GM12878 (cell line): Measurements from ENCODE around the gene CTSF. TPM values are rescaled to one million over a fixed set of nuclear protein-coding genes. Genes with fewer than 3 reads are reported as not detected.

Experiments used
- ATAC-seq: fragments of 200-7000 bp; cut with Tn5 transposase; 3 replicates; pipeline ENCODE4 v1.9.1; 2020; ENCODE audit warnings: mild to moderate bottlenecking, moderate library complexity
- BruUV-seq: library from RNA; stranded (reverse); fragments of 400-500 nt; replicated peaks from 2 replicates; lab custom pipeline; 2021; lab: Mats Ljungman, UMichigan
- CTCF ChIA-PET: fragments of 300-600 bp; sonication (Branson Sonifier 250); formaldehyde crosslinking; extraction: SDS; loops from one replicate; lab custom pipeline; 2021; ENCODE audit warnings: inconsistent platforms; lab: Yijun Ruan, JAX
- POLR2A ChIA-PET: fragments of 350-600 bp; formaldehyde crosslinking; extraction: SDS; loops from one replicate; lab custom pipeline; 2021; ENCODE audit warnings: inconsistent platforms; lab: Charles Lee
- RAD21 ChIA-PET: fragments of 300-600 bp; sonication (Branson Sonifier 250); formaldehyde crosslinking; loops from one replicate; lab custom pipeline; 2023; ENCODE audit warnings: antibody characterized with exemption; ENCODE audit not compliant: unreplicated experiment; lab: Charles Lee
- SMC1A ChIA-PET: fragments of 300-600 bp; sonication (Branson Sonifier 250); formaldehyde crosslinking; loops from one replicate; lab custom pipeline; 2023; ENCODE audit not compliant: unreplicated experiment, uncharacterized antibody; lab: Charles Lee
- DNase-seq: peaks from one replicate; pipeline ENCODE4 v3.0.0-alpha.2; 2011; ENCODE audit warnings: low read depth, low spot score
- FAIRE-seq: peaks from 3 replicates; lab custom pipeline; 2011; peaks lifted over from hg19 to GRCh38; lab: Jason Lieb, UNC
- H2AFZ ChIP-seq: 2 replicates; pipeline ENCODE4 v1.6.0; 2011; ENCODE audit warnings: low read depth, low read length, control low read depth; ENCODE audit not compliant: control insufficient read depth
- H3K27ac ChIP-seq: 2 replicates; pipeline ENCODE4 v1.5.1; 2011; ENCODE audit warnings: control low read depth; ENCODE audit not compliant: control insufficient read depth, insufficient read depth
- H3K27me3 ChIP-seq, 2 experiments: replicated peaks in 1 of 2; 2 replicates each; pipeline versions ENCODE4 v1.6.0 to v1.6.1; 2011; ENCODE audit warnings: low read length in 1 of 2; ENCODE audit not compliant: control insufficient read depth in 2 of 2, insufficient read depth in 2 of 2
- H3K36me3 ChIP-seq, 2 experiments: 2 replicates each; pipeline ENCODE4 v1.5.1; 2011; ENCODE audit warnings: low read length in 1 of 2; ENCODE audit not compliant: control insufficient read depth in 2 of 2, insufficient read depth in 2 of 2
- H3K4me1 ChIP-seq: 2 replicates; pipeline ENCODE4 v1.6.1; 2011; ENCODE audit warnings: mild to moderate bottlenecking, low read length, moderate library complexity, mixed read lengths; ENCODE audit not compliant: control insufficient read depth, insufficient read depth
- H3K4me2 ChIP-seq: 2 replicates; pipeline ENCODE4 v1.6.0; 2011; ENCODE audit warnings: control low read depth; ENCODE audit not compliant: control insufficient read depth, insufficient read depth
- H3K4me3 ChIP-seq: fragments of 200-600 bp; sonication (generic); 2 replicates; pipeline ENCODE4 v1.5.1; 2016
- H3K79me2 ChIP-seq: 2 replicates; pipeline ENCODE4 v1.6.0; 2011; ENCODE audit warnings: low read length; ENCODE audit not compliant: control insufficient read depth, insufficient read depth
- H3K9ac ChIP-seq: 2 replicates; pipeline ENCODE4 v1.8.0; 2011; ENCODE audit warnings: low read length, control low read depth, mixed read lengths; ENCODE audit not compliant: control insufficient read depth, insufficient read depth
- H3K9me3 ChIP-seq: replicated peaks from 3 replicates; pipeline ENCODE4 v1.5.1; 2011; ENCODE audit warnings: mild to moderate bottlenecking, low read length; ENCODE audit not compliant: control insufficient read depth, insufficient read depth
- H4K20me1 ChIP-seq: 2 replicates; pipeline ENCODE4 v1.6.0; 2011; ENCODE audit not compliant: control insufficient read depth, insufficient read depth
- DPF2 ChIP-seq: fragments of 450-650 bp; IDR thresholded peaks from 2 replicates; pipeline ENCODE4 v1.6.1; 2017; ENCODE audit warnings: mild to moderate bottlenecking
- E4F1 ChIP-seq: fragments of 450-650 bp; IDR thresholded peaks from 2 replicates; pipeline ENCODE4 v1.6.1; 2018; ENCODE audit warnings: borderline replicate concordance, mild to moderate bottlenecking; ENCODE audit not compliant: partially characterized antibody
- EP300 ChIP-seq, 2 experiments: fragments of 150-350 bp in 1 of 2; IDR thresholded peaks; 2 replicates each; pipeline ENCODE4 v1.6.1; 2011 to 2012; ENCODE audit warnings: low read depth in 2 of 2, low read length in 2 of 2, borderline replicate concordance in 1 of 2, improper control_type of control experiment in 1 of 2, inconsistent platforms in 1 of 2; ENCODE audit not compliant: control insufficient read depth in 1 of 2
- JUND ChIP-seq: IDR thresholded peaks from 2 replicates; pipeline ENCODE4 v1.6.1; 2012; ENCODE audit warnings: low read depth, mild to moderate bottlenecking, low read length, improper control_type of control experiment, moderate library complexity
- RBBP5 ChIP-seq: fragments of 200-600 bp; sonication (generic); conservative IDR thresholded peaks from 2 replicates; pipeline ENCODE4 v1.6.1; 2016
- RELB ChIP-seq: fragments of 450-650 bp; IDR thresholded peaks from 2 replicates; pipeline ENCODE4 v1.6.1; 2017; ENCODE audit warnings: low read depth, mild to moderate bottlenecking, moderate library complexity
- REST ChIP-seq: IDR thresholded peaks from 2 replicates; pipeline ENCODE4 v1.6.1; 2012; ENCODE audit warnings: mild to moderate bottlenecking, low read depth, low read length
- TARDBP ChIP-seq: IDR thresholded peaks from 2 replicates; pipeline ENCODE4 v1.6.1; 2016; ENCODE audit warnings: borderline replicate concordance
- ZNF274 ChIP-seq: IDR thresholded peaks from one replicate; pipeline ENCODE4 v1.8.0; 2011; ENCODE audit not compliant: insufficient read length, insufficient read depth
- ZNF592 ChIP-seq: fragments of 450-650 bp; IDR thresholded peaks from 2 replicates; pipeline ENCODE4 v1.6.1; 2017; ENCODE audit warnings: mild to moderate bottlenecking, moderate library complexity
- ZNF622 ChIP-seq: fragments of 450-650 bp; IDR thresholded peaks from 2 replicates; pipeline ENCODE4 v1.6.1; 2017; ENCODE audit warnings: mild to moderate bottlenecking, inconsistent platforms
- WGBS: methylation state at CpG from one replicate; pipeline ENCODE4 v1.1.6; 2016; ENCODE audit warnings: low lambda C conversion rate; ENCODE audit not compliant: insufficient replicate concordance, insufficient coverage; ENCODE audit errors: missing lambda C conversion rate; 5-methylcytosine and 5-hydroxymethylcytosine counted together
- in situ Hi-C: fragments of 300-500 bp; cut with MboI; formaldehyde crosslinking; loops from 9 replicates; pipeline ENCODE4 v1.14.3; 2018; ENCODE audit warnings: mixed read lengths
- intact Hi-C: fragments of 100-400 bp; cut with micrococcal nuclease; formaldehyde crosslinking; loops from one replicate; pipeline ENCODE4 v1.14.2; 2022; ENCODE audit not compliant: unreplicated experiment
- polyA plus RNA-seq, 11 experiments: library from polyadenylated mRNA; depleted of rRNA in 4 of 11; unstranded in 6 of 11; stranded (reverse) in 5 of 11; fragments of >200 nt; fragmentation: Nextera tagmentation in 4 of 11; fragmentation: Illumina TruSeq in 1 of 11; extraction: Ambion mirVana in 4 of 11; extraction: Trizol in 1 of 11; gene quantifications; 1 replicate in 1 of 11; 2 replicates in 10 of 11; pipeline versions ENCODE4 v1.2.1 to v1.2.3, GENCODE V29; 2011 to 2016; ENCODE audit warnings: inconsistent platforms in 2 of 11, missing spikeins in 2 of 11, low read depth in 1 of 11
- total RNA-seq, 4 experiments: library from RNA; depleted of rRNA in 3 of 4; stranded (reverse); fragments of >200 nt in 3 of 4; fragmentation: Illumina TruSeq in 1 of 4; extraction: Trizol in 1 of 4; gene quantifications; 2 replicates each; pipeline versions ENCODE4 v1.2.1 to v1.2.3, GENCODE V29; 2013 to 2021

The CTSF gene
- total and polyA plus RNA-seq, 10 of the 15 experiments (the other 5 are each of a cell fraction or from before 2014, with no cell fraction given), result 0.11 to 0.41 (median 0.26) TPM; not detected in 4

DNA sequence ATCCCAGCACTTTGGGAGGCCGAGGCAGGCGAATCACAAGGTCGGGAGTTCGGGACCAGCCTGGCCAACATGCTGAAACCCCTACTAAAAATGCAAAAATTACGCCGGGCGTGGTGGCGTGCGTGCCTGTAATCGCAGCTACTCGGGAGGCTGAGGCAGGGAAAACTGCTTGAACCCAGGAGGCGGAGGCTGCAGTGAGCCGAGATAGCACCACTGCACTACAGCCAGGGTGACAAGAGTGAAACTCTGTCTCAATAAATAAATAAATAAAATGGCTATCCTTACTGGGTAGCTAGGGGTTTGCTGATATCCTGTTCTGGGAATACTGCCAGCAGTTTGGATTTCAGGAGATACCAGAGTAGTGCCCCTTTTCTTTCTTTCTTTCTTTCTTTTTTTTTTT, 45.7 kb upstream of the CTSF start:
- DNase-seq, result no peak
- H3K79me2 ChIP-seq, result peaks cover 34% of the 10 kb centered on the region
- no peak for ATAC-seq
- H3K36me3 ChIP-seq, result peaks cover 0 to 8% of the 10 kb centered on the region in 2 experiments; a peak in 1 of 4 replicates
- no peaks in the 10 kb centered on the region for H3K9me3 ChIP-seq
- POLR2A ChIA-PET, result interaction anchor here (0.7 to 1.3 kb wide), 3 partner anchors 24 to 1660 kb away, joined by 3 to 4 read pairs (median 3); partner anchors contain the start of gene RBM4
- CTCF ChIA-PET, result no interaction called here
- FAIRE-seq, result no peak
- BruUV-seq, result no TSS peak
- no peak overlapping the region for H3K4me2 ChIP-seq
- H3K27ac ChIP-seq, result no peak overlapping the region
- H3K4me3 ChIP-seq, result no peak overlapping the region
- H3K9ac ChIP-seq, result no peak overlapping the region
- RAD21 ChIA-PET, result no interaction called here
- in situ Hi-C loops (no loop called here), intact Hi-C loops (no loop called here)
- H4K20me1 ChIP-seq, result peaks cover 11% of the 10 kb centered on the region
- H3K27me3 ChIP-seq, result no peaks in the 10 kb centered on the region
- H3K4me1 ChIP-seq, result peaks cover 25% of the 10 kb centered on the region
- SMC1A ChIA-PET, result no interaction called here
- 94% methylated on average over 13 of the region's 13 CpGs for WGBS
- no peak overlapping the region for H2AFZ ChIP-seq
- no peak for TF ChIP-seq RBBP5
- no peak for TF ChIP-seq ZNF592
- no peak for TF ChIP-seq RELB
- TF ChIP-seq ZNF274, result no peak
- TF ChIP-seq ZNF622, result no peak
- no peak for TF ChIP-seq EP300 (IDR thresholded peaks at IDR 0.05; ENCODE audit: borderline replicate concordance in 1 of 2, control insufficient read depth in 1 of 2, low read depth in 2 of 2, low read length in 2 of 2)
- TF ChIP-seq TARDBP, result no peak
- no peak for TF ChIP-seq JUND
- no peak for TF ChIP-seq E4F1
- TF ChIP-seq REST, result no peak
- no peak for TF ChIP-seq DPF2
